GM12878 (cell line): Measurements from ENCODE around the gene DIO3. TPM values are rescaled to one million over a fixed set of nuclear protein-coding genes. Genes with fewer than 3 reads are reported as not detected.
"Not testable (repeated sequence)": the region's sequence is repeated elsewhere in the genome, so short reads cannot be mapped to it uniquely, and the experiment has no call there.

Experiments
- ATAC-seq: fragments of 200-7000 bp; cut with Tn5 transposase; 3 replicates; pipeline ENCODE4 v1.9.1; 2020; ENCODE audit warnings: mild to moderate bottlenecking, moderate library complexity
- BruUV-seq: library from RNA; stranded (reverse); fragments of 400-500 nt; replicated peaks from 2 replicates; lab custom pipeline; 2021; lab: Mats Ljungman, UMichigan
- CTCF ChIA-PET: fragments of 300-600 bp; sonication (Branson Sonifier 250); formaldehyde crosslinking; extraction: SDS; loops from one replicate; lab custom pipeline; 2021; ENCODE audit warnings: inconsistent platforms; lab: Yijun Ruan, JAX
- POLR2A ChIA-PET: fragments of 350-600 bp; formaldehyde crosslinking; extraction: SDS; loops from one replicate; lab custom pipeline; 2021; ENCODE audit warnings: inconsistent platforms; lab: Charles Lee
- RAD21 ChIA-PET: fragments of 300-600 bp; sonication (Branson Sonifier 250); formaldehyde crosslinking; loops from one replicate; lab custom pipeline; 2023; ENCODE audit warnings: antibody characterized with exemption; ENCODE audit not compliant: unreplicated experiment; lab: Charles Lee
- SMC1A ChIA-PET: fragments of 300-600 bp; sonication (Branson Sonifier 250); formaldehyde crosslinking; loops from one replicate; lab custom pipeline; 2023; ENCODE audit not compliant: unreplicated experiment, uncharacterized antibody; lab: Charles Lee
- DNase-seq: peaks from one replicate; pipeline ENCODE4 v3.0.0-alpha.2; 2011; ENCODE audit warnings: low read depth, low spot score
- FAIRE-seq: peaks from 3 replicates; lab custom pipeline; 2011; peaks lifted over from hg19 to GRCh38; lab: Jason Lieb, UNC
- H2AFZ ChIP-seq: 2 replicates; pipeline ENCODE4 v1.6.0; 2011; ENCODE audit warnings: low read depth, low read length, control low read depth; ENCODE audit not compliant: control insufficient read depth
- H3K27ac ChIP-seq: 2 replicates; pipeline ENCODE4 v1.5.1; 2011; ENCODE audit warnings: control low read depth; ENCODE audit not compliant: control insufficient read depth, insufficient read depth
- H3K27me3 ChIP-seq, 2 experiments: replicated peaks in 1 of 2; 2 replicates each; pipeline versions ENCODE4 v1.6.0 to v1.6.1; 2011; ENCODE audit warnings: low read length in 1 of 2; ENCODE audit not compliant: control insufficient read depth in 2 of 2, insufficient read depth in 2 of 2
- H3K36me3 ChIP-seq, 2 experiments: 2 replicates each; pipeline ENCODE4 v1.5.1; 2011; ENCODE audit warnings: low read length in 1 of 2; ENCODE audit not compliant: control insufficient read depth in 2 of 2, insufficient read depth in 2 of 2
- H3K4me1 ChIP-seq: 2 replicates; pipeline ENCODE4 v1.6.1; 2011; ENCODE audit warnings: mild to moderate bottlenecking, low read length, moderate library complexity, mixed read lengths; ENCODE audit not compliant: control insufficient read depth, insufficient read depth
- H3K4me2 ChIP-seq: 2 replicates; pipeline ENCODE4 v1.6.0; 2011; ENCODE audit warnings: control low read depth; ENCODE audit not compliant: control insufficient read depth, insufficient read depth
- H3K4me3 ChIP-seq: fragments of 200-600 bp; sonication (generic); 2 replicates; pipeline ENCODE4 v1.5.1; 2016
- H3K79me2 ChIP-seq: 2 replicates; pipeline ENCODE4 v1.6.0; 2011; ENCODE audit warnings: low read length; ENCODE audit not compliant: control insufficient read depth, insufficient read depth
- H3K9ac ChIP-seq: 2 replicates; pipeline ENCODE4 v1.8.0; 2011; ENCODE audit warnings: low read length, control low read depth, mixed read lengths; ENCODE audit not compliant: control insufficient read depth, insufficient read depth
- H3K9me3 ChIP-seq: replicated peaks from 3 replicates; pipeline ENCODE4 v1.5.1; 2011; ENCODE audit warnings: mild to moderate bottlenecking, low read length; ENCODE audit not compliant: control insufficient read depth, insufficient read depth
- H4K20me1 ChIP-seq: 2 replicates; pipeline ENCODE4 v1.6.0; 2011; ENCODE audit not compliant: control insufficient read depth, insufficient read depth
- IKZF2 ChIP-seq, 2 experiments: fragments of 450-650 bp; IDR thresholded peaks; 2 replicates each; pipeline ENCODE4 v1.6.1; 2017; ENCODE audit warnings: mild to moderate bottlenecking in 2 of 2, moderate library complexity in 2 of 2
- SP1 ChIP-seq: IDR thresholded peaks from one replicate; pipeline ENCODE4 v1.6.1; 2011; ENCODE audit warnings: low read depth, low read length
- ZBTB11 ChIP-seq: fragments of 450-650 bp; formaldehyde crosslinking; IDR thresholded peaks from 2 replicates; pipeline ENCODE4 v1.5.0; 2022; ENCODE audit warnings: mild to moderate bottlenecking, missing genetic modification characterization
- WGBS: methylation state at CpG from one replicate; pipeline ENCODE4 v1.1.6; 2016; ENCODE audit warnings: low lambda C conversion rate; ENCODE audit not compliant: insufficient replicate concordance, insufficient coverage; ENCODE audit errors: missing lambda C conversion rate; 5-methylcytosine and 5-hydroxymethylcytosine counted together
- in situ Hi-C: fragments of 300-500 bp; cut with MboI; formaldehyde crosslinking; loops from 9 replicates; pipeline ENCODE4 v1.14.3; 2018; ENCODE audit warnings: mixed read lengths
- intact Hi-C: fragments of 100-400 bp; cut with micrococcal nuclease; formaldehyde crosslinking; loops from one replicate; pipeline ENCODE4 v1.14.2; 2022; ENCODE audit not compliant: unreplicated experiment
- polyA plus RNA-seq, 11 experiments: library from polyadenylated mRNA; depleted of rRNA in 4 of 11; unstranded in 6 of 11; stranded (reverse) in 5 of 11; fragments of >200 nt; fragmentation: Nextera tagmentation in 4 of 11; fragmentation: Illumina TruSeq in 1 of 11; extraction: Ambion mirVana in 4 of 11; extraction: Trizol in 1 of 11; gene quantifications; 1 replicate in 1 of 11; 2 replicates in 10 of 11; pipeline versions ENCODE4 v1.2.1 to v1.2.3, GENCODE V29; 2011 to 2016; ENCODE audit warnings: inconsistent platforms in 2 of 11, missing spikeins in 2 of 11, low read depth in 1 of 11
- total RNA-seq, 4 experiments: library from RNA; depleted of rRNA in 3 of 4; stranded (reverse); fragments of >200 nt in 3 of 4; fragmentation: Illumina TruSeq in 1 of 4; extraction: Trizol in 1 of 4; gene quantifications; 2 replicates each; pipeline versions ENCODE4 v1.2.1 to v1.2.3, GENCODE V29; 2013 to 2021

Gene DIO3
- total and polyA plus RNA-seq, 10 of the 15 experiments (the other 5 are each of a cell fraction or from before 2014, with no cell fraction given): not detected

- SMC1A ChIA-PET: no interaction called here
- Histone ChIP-seq H3K79me2 (no peaks in the 10 kb centered on the region), H3K4me3 (no peak overlapping the region), H3K4me2 (no peak overlapping the region), H3K9me3 (no peaks in the 10 kb centered on the region), H4K20me1 (no peaks in the 10 kb centered on the region), H3K27ac (no peak overlapping the region), H3K4me1 (no peaks in the 10 kb centered on the region), H3K27me3 (0 out of 4 replicates have a peak, but pooled peaks cover 0 to 4% of the 10 kb centered on the region in 2 experiments), H3K9ac (no peak overlapping the region), H3K36me3 (no peaks in the 10 kb centered on the region), H2AFZ (no peak overlapping the region)
- CTCF ChIA-PET: no interaction called here
- TF ChIP-seq IKZF2 (IDR thresholded peaks at IDR 0.05) (no peak), SP1 (no peak), ZBTB11 (CRISPR knock-in tag) (no peak)
- POLR2A ChIA-PET: no interaction called here
- intact Hi-C loops: no loop called here
- in situ Hi-C loops: no loop called here
- FAIRE-seq (no peak), ATAC-seq (no peak), DNase-seq (no peak)
- 1% methylated on average over 5 of the region's 5 CpGs for WGBS
- RAD21 ChIA-PET: no interaction called here
- BruUV-seq: no TSS peak
Observed at GRCh38 chr14:101571004-101571403, 9.7 kb downstream of the DIO3 start.

GRCh38 chr14:101572526-101572925, 11.2 kb downstream of the DIO3 start:
- H3K9me3 ChIP-seq, intact Hi-C loops, H3K9ac ChIP-seq, ATAC-seq, H3K4me1 ChIP-seq, H3K79me2 ChIP-seq, FAIRE-seq, H3K27ac ChIP-seq, in situ Hi-C loops, SMC1A ChIA-PET, H3K4me3 ChIP-seq, CTCF ChIA-PET, POLR2A ChIA-PET, DNase-seq, BruUV-seq, H2AFZ ChIP-seq, H3K4me2 ChIP-seq, H4K20me1 ChIP-seq, RAD21 ChIA-PET, H3K36me3 ChIP-seq, H3K27me3 ChIP-seq: not testable (repeated sequence)
- WGBS: 36% methylated on average over 6 of the region's 6 CpGs
